Esophagus squamous epithelium (tissue), 4 donors: Measurements from ENCODE around the gene GALNTL6.

Source experiments
- CTCF ChIP-seq, 6 experiments: fragments of 450-650 bp in 4 of 6; fragments of 200-600 bp in 2 of 6; sonication (generic) in 2 of 6; IDR thresholded peaks; one replicate each; pipeline ENCODE4 v1.5.1; 2016 to 2019; ENCODE audit warnings: antibody characterized with exemption in 6 of 6, mild to moderate bottlenecking in 4 of 6, moderate library complexity in 4 of 6
- POLR2A ChIP-seq, 4 donors: fragments of 450-650 bp; IDR thresholded peaks; one replicate each; pipeline ENCODE4 v1.6.1; 2017; ENCODE audit warnings: antibody characterized with exemption in 4 of 4, mild to moderate bottlenecking in 4 of 4, moderate library complexity in 3 of 4

DNA sequence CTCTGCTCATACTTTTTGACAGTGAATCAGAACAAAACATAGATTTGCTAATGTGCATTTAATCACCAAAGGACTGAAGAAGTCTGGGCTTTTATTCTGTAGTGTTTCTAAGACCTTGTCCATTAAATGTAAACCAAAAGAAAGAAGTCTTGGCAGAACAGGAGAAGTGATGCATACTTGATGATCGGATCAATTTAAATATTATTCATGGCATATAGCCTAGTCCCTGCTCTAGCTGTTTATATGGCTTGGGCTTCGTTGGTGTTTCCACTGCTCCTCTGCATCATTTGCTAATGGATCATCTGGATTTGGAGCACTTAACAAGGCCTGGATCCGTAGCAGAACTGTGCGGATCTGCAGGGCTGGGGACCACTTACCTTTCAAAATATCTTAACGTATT lies 566.6 kb downstream of the GALNTL6 start:
- TF ChIP-seq CTCF (IDR thresholded peaks at IDR 0.05) (no peak), POLR2A (IDR thresholded peaks at IDR 0.05) (no peak)
